ENCODE data around the gene CRABP1.

Gene CRABP1

DNA sequence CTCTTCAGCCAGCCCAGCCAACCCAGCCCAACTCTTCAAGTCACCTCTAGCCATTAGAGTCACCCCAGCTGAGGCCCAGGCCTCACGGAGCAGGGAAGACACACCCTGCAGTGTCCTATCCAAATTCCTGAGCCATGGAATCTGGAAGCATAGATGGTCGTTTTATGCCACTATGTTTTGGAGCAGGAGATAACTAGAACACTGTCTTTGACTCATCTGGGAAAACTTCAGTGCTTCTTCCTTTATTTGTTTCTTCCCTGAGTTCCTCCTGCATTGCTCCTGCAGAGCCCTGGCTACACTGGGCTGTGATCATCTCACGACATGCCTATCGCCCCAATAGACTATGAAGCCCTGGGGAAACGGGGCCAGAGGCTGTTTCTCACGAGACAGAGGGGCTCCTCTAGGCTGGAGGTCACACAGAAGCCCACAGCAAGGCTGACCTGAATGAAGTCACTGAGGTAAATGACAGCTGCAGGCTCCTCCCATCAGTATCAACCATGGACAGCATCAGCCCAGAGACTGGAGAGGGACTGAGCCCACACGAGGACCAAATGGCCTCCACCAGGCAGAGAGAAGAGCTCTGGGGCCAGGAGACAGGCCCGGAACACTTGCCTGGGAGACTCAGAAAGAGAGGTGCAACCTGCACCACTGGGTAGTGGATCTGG, 22.7 kb downstream of the CRABP1 start:
- H3K4me3 ChIP-seq: no peak overlapping the region
- DNase-seq: peak in 1 of 2 donors; percentile 43
- H3K36me3 ChIP-seq: no peaks in the 10 kb centered on the region
- peaks cover 0 to 35% of the 10 kb centered on the region in 2 donors for H3K27me3 ChIP-seq
- no peak overlapping the region for H3K27ac ChIP-seq
- TF ChIP-seq, protein P1, sequence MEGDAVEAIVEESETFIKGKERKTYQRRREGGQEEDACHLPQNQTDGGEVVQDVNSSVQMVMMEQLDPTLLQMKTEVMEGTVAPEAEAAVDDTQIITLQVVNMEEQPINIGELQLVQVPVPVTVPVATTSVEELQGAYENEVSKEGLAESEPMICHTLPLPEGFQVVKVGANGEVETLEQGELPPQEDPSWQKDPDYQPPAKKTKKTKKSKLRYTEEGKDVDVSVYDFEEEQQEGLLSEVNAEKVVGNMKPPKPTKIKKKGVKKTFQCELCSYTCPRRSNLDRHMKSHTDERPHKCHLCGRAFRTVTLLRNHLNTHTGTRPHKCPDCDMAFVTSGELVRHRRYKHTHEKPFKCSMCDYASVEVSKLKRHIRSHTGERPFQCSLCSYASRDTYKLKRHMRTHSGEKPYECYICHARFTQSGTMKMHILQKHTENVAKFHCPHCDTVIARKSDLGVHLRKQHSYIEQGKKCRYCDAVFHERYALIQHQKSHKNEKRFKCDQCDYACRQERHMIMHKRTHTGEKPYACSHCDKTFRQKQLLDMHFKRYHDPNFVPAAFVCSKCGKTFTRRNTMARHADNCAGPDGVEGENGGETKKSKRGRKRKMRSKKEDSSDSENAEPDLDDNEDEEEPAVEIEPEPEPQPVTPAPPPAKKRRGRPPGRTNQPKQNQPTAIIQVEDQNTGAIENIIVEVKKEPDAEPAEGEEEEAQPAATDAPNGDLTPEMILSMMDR (IDR thresholded peaks at IDR 0.05): no peak
- H3K9me3 ChIP-seq: no peaks in the 10 kb centered on the region
- intact Hi-C loops (cut with DNase I; ENCODE audit: low total_unique reads): no loop called here
- no peaks in the 10 kb centered on the region for H3K4me1 ChIP-seq

DNA sequence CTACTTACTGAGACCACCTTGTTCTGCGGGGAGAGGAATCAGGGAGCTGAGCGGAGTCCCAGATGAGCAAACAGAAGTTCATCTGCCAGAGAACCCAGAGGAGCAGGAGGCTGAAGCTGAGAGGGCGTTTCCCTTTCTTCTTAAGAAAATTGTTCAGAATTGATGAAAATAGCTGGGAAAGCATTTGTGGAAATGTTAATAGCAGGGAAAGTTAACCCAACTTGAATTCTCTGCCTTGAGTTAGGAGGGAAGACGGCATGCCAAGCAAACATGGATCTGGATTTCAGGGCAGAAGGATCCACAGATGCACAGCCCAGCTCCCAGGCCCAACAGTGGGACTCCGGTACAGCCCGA, 23.2 kb downstream of the CRABP1 start:
- no peak for DNase-seq
- H3K9me3 ChIP-seq: no peaks in the 10 kb centered on the region
- intact Hi-C loops (cut with DNase I; ENCODE audit: low total_unique reads): no loop called here
- no peak overlapping the region for H3K4me3 ChIP-seq
- no peaks in the 10 kb centered on the region for H3K4me1 ChIP-seq
- TF ChIP-seq, protein P1 (IDR thresholded peaks at IDR 0.05): no peak
- peaks cover 0 to 30% of the 10 kb centered on the region in 2 donors for H3K27me3 ChIP-seq
- H3K36me3 ChIP-seq: no peaks in the 10 kb centered on the region
- H3K27ac ChIP-seq: no peak overlapping the region

DNA sequence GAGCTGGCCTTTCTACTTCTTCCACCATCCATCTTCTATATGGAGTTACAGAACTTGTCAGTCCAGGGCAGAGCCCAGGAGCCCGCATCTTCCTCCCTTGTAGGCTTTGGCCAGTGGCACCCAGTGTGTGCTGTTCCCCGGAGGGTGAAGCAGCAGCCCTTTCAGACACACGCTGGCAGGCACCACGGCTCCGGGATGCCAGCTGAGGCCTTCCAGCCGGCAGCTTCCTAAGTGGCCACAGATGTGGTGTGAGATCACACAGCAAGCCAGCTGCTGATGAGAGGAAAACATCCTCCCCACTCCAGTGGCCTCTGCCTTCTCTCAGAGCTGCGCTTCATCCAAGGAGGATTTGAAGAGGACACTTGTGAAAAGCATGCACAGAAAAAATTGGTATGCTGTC, 24.1 kb downstream of the CRABP1 start:
- intact Hi-C loops (cut with DNase I; ENCODE audit: low total_unique reads): no loop called here
- Histone ChIP-seq H3K4me3 (no peak overlapping the region), H3K27ac (no peak overlapping the region), H3K9me3 (no peaks in the 10 kb centered on the region), H3K36me3 (no peaks in the 10 kb centered on the region), H3K4me1 (no peaks in the 10 kb centered on the region), H3K27me3 (peaks cover 0 to 30% of the 10 kb centered on the region in 2 donors)
- TF ChIP-seq, protein P1 (IDR thresholded peaks at IDR 0.05): no peak
- DNase-seq: peak in 1 of 2 donors; percentile 32

DNA sequence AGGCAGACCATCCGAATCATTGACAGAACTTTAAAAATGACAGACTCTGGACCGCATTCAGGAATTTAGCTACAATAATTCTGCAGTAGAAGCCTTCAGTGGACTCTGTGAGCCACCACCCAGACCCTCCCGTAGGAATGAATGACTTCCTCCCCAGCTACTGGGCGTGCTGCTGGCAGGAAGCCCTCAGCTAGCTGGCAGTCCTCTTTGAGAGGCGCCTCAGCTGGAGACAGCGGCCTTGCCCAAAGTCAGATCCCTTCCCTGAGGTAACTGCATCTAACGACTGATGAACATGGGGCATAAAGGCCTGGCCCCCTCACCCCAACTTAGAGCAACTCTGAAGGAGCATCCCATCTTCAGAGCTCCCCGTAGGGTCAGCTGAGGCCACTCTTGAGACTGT, 25.8 kb downstream of the CRABP1 start:
- no peak overlapping the region for H3K27ac ChIP-seq
- DNase-seq: peak in 1 of 2 donors; percentile 42
- H3K27me3 ChIP-seq: peaks cover 0 to 22% of the 10 kb centered on the region in 2 donors
- H3K36me3 ChIP-seq: no peaks in the 10 kb centered on the region
- H3K4me1 ChIP-seq: no peaks in the 10 kb centered on the region
- H3K9me3 ChIP-seq: no peaks in the 10 kb centered on the region
- H3K4me3 ChIP-seq: no peak overlapping the region
- intact Hi-C loops (cut with DNase I; ENCODE audit: low total_unique reads): no loop called here
- TF ChIP-seq, protein P1 (IDR thresholded peaks at IDR 0.05): no peak

DNA sequence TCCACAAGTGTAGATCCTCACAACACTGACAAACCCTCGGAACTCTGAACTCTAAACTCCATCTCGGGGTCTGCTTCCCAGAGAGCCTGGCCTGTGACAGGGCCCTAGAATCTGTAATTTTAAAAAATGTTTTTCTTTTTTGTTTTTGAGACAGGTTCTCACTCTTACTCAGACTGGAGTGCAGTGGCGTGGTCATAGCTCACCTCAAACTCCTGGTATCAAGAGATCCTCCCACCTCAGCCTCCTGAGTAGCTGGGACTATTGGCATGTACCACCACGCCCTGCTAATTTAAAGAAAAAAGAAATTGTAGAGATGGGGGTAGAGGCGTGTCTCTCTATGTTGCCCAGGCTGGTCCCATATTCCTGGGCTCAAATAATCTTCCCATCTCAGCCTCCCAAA, 26.2 kb downstream of the CRABP1 start:
- peak in 1 of 2 donors; percentile 7 for DNase-seq
- Histone ChIP-seq H3K27me3 (peaks cover 0 to 22% of the 10 kb centered on the region in 2 donors), H3K9me3 (no peaks in the 10 kb centered on the region), H3K27ac (no peak overlapping the region), H3K4me1 (no peaks in the 10 kb centered on the region), H3K36me3 (no peaks in the 10 kb centered on the region), H3K4me3 (no peak overlapping the region)
- intact Hi-C loops (cut with DNase I; ENCODE audit: low total_unique reads): no loop called here
- TF ChIP-seq, protein P1 (IDR thresholded peaks at IDR 0.05): no peak

DNA sequence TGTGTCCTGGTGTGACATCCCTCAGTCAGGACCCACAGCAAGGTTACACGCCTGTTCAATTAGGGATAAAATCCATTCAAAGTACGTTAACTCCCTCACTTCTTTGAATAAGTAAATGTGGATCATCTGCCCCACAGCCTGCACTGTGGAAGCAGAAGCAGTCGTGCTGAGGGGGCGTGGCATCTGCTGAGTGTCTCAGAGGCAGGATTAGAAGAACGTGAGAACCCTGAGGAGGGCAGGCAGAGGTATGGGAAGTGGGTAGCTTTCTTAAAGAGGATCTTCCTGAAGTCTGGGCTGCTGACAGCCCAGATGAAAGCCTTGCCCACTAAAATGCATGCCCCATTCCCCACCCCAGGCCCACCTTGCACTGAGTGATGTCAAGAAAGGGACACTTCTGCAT, 28.5 kb downstream of the CRABP1 start:
- intact Hi-C loops (cut with DNase I; ENCODE audit: low total_unique reads): no loop called here
- TF ChIP-seq, protein P1 (IDR thresholded peaks at IDR 0.05): no peak
- H3K27ac ChIP-seq: no peak overlapping the region
- H3K9me3 ChIP-seq: no peaks in the 10 kb centered on the region
- no peaks in the 10 kb centered on the region for H3K4me1 ChIP-seq
- H3K36me3 ChIP-seq: no peaks in the 10 kb centered on the region
- H3K27me3 ChIP-seq: peaks cover 0 to 22% of the 10 kb centered on the region in 2 donors
- DNase-seq: no peak
- no peak overlapping the region for H3K4me3 ChIP-seq
